LHCN-M2 (cell line): ENCODE data around the gene SRF. TPM values are rescaled to one million over a fixed set of nuclear protein-coding genes. Genes with fewer than 3 reads are reported as not detected.
A peak's percentile ranks its signal among the peaks of the same experiment; 100 is the strongest.
"Not testable (repeated sequence)": the region's sequence is repeated elsewhere in the genome, so short reads cannot be mapped to it uniquely, and the experiment has no call there.

Experiments
- DNase-seq: peaks from one replicate; pipeline ENCODE4 v3.0.0-alpha.2; 2012; ENCODE audit warnings: low read depth
- polyA plus RNA-seq: library from polyadenylated mRNA; unstranded; fragments of >200 nt; gene quantifications from one replicate; pipeline ENCODE4 v1.2.1, GENCODE V29; 2012; ENCODE audit warnings: missing spikeins
- total RNA-seq: library from RNA; depleted of rRNA; stranded (reverse); fragments of >200 nt; gene quantifications from 2 replicates; pipeline ENCODE4 v1.2.3, GENCODE V29; 2014; rRNA removed

The SRF gene
- 29.5 and 36.5 TPM in 2 replicates for total RNA-seq
- polyA plus RNA-seq: 27.1 TPM

DNA sequence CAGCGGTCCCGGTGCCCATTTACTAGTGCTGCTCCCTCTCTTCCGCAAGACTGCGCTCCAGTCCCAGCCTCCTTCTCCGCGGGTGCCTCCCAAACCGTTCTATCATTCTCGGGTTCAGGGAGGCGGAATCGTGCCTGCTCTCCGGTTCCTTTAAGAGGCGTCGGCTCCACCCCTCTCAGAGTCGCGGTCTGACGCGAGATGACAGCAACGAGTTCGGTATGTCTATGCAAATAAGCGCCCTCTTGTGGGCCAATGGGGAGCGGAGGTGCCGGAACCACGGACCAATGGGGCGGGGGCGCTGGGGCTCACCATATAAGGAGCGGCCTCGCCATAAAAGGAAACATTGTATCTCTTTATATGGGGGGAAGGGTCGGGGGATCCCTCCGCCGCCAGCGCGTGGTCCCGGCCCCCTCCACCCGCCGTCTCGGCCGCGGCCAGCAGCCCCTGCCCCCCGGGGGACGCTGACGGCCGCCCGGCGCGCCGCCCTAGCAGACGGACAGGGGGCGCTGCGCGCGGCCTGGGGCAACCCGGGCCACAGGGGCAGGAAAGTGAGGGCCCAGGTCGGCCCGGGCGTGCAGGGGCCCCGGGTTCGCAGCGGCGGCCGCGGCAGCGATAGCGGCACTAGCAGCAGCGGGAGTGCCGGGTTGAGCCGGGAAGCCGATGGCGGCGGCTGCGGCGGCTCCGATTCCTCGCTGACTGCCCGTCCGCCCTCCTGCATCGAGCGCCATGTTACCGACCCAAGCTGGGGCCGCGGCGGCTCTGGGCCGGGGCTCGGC lies at the start of gene SRF:
Gene SRF (plus strand): TSS at position 339 of the 776 bp plus-strand sequence. CDS start 388 bp downstream, at position 727.
- DNase-seq: peak; percentile 99

- DNase-seq: no peak
Measured at GRCh38 chr6:43122146-43122545, 48.9 kb upstream of the SRF start.

DNA sequence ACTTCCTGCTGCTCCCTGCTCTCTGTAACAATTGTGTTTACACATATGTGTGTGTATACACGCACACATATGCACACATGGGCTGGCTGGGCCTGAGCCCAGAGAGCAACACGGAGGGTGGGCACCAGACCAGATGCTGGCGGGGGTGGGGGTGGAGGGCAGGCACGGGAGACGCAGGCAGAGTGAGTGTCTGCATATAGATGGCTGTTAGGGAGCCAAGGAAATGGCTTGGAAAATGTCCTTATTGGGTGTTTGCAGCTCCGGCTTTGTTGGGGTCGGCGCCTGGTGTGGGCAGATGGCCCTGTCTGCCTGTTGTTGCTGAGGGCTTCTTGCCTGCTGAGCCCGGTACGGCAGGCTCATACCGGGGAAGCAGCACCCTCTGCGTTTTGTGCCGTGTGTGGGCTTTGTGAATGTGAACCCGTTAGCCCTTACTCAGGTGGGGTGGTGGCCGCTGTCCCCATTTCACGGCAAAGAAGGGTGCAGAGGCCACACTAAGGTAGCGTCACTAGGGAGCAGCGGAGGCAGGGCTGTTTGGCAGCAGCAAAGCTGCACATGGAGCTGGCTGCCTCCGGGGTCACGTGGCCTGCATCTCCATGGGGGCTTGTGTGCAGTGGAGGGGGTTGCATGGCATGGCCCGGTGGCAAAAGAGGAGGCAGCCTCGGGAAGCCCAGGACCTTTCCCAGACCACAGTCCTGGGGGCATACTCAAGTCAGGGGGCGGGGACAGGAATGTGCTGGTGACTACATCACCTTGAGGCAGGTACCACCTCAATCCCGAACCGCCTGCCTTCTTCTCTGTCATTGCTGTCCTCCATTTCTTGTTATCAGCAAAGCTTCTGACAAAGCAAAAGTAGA lies 47.4 kb upstream of the SRF start:
- no peak for DNase-seq

DNA sequence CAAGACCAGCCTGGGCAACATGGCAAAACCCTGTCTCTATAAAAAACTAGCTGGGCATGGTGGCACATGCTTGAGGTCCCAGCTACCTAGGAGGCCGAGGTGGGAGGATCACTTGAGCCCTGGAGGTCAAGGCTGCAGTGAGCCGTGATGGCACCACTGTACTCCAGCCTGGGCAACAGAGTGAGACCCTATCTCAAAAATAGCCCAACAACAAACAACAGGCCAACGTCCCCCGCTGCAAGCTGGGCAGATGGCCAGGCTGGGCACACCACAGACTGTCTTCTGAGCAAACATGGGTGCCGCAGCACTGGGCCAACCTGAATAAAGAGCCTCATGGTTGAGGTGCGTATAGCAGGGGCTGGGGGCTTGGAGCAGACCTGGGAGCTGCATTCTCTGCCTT lies 46.6 kb upstream of the SRF start:
- DNase-seq: no peak

DNA sequence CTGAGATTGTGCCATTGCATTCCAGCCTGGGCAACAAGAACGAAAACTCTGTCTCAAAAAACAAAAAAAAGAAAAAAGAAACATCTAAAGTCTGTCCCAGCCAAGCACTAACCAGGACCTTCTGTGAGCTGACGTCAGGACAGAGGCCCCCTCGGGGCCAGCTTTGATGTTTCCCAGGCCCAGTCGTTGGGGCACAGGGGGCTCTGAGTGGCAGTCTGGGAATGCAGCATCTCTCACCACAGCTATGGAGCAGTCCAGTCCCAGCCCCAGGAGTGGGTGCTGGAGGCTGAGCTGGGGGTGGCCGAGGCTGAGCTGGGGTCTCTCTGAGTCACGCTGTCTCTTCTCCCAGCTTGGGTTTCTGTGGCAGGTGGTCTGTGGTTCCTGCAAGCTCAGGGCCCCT lies 46.0 kb upstream of the SRF start:
- DNase-seq: peak; percentile 37

GRCh38 chr6:43125555-43125954 lies 45.5 kb upstream of the SRF start:
- DNase-seq: no peak

DNA sequence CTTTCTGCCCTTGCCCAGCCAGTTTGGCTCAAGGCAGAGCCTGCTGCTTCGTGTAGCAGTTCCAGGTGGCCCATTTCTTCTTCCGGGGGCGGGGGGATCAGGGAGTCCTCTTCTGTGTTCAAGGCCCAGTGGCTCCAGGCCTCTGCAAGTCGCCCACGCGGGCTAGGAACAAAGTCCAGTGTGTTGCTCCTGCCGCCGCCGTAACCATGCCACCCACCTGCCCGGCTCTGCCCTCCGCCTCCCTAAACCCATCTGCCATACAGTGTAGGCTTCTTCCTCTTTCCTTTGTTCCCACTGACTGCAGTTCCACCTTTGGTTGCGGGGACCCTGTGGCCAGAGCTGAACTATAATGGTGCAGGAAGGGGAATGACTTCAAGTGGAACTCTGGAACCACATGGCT lies 43.9 kb upstream of the SRF start:
- DNase-seq: no peak

GRCh38 chr6:43127877-43128276 lies 43.2 kb upstream of the SRF start:
- no peak for DNase-seq

GRCh38 chr6:43128926-43129325 lies 42.1 kb upstream of the SRF start:
- DNase-seq: no peak

DNA sequence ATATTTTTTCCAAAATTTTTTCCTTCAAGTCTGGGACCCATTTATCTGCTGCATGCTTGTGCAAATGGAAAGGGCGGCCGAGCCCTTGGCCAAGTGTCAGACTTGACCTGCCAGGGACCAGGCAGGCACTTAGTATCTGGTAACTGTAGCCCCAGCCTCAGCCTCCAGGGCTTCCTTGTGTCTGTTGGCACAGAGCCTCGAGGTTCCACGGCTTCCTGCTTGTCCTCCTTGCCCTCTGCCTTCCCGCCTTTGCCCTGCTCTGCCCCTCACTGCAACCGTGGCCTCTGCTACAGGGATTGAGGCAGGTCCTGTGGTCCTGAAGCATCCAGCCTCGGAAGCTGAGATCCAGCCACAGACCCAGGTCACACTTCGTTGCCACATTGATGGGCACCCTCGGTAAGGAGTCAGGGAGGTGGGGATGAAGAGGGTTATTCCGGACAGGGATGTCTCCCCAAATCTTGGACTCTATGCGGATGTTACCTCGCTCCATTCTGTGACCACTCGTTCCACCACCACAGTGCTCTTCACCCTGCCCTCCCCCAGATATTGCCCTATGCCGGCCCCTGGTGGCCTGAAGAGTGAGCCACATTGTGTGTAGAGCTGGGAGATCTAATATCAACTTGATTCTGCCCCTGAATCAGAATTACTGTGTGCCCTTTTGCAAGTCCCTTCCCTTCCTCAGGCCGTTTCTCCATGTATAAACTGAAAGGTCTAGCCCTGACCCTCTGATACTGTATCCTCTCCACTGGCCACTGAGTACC lies 41.5 kb upstream of the SRF start:
- DNase-seq: peak; percentile 47

GRCh38 chr6:43130429-43130828 lies 40.6 kb upstream of the SRF start:
- DNase-seq: no peak

GRCh38 chr6:43131379-43131778 lies 39.7 kb upstream of the SRF start:
- DNase-seq: not testable (repeated sequence)

GRCh38 chr6:43138267-43138666 lies 32.8 kb upstream of the SRF start:
- DNase-seq: no peak

- DNase-seq: not testable (repeated sequence)
Measured at GRCh38 chr6:43139973-43140372, 31.1 kb upstream of the SRF start.

DNA sequence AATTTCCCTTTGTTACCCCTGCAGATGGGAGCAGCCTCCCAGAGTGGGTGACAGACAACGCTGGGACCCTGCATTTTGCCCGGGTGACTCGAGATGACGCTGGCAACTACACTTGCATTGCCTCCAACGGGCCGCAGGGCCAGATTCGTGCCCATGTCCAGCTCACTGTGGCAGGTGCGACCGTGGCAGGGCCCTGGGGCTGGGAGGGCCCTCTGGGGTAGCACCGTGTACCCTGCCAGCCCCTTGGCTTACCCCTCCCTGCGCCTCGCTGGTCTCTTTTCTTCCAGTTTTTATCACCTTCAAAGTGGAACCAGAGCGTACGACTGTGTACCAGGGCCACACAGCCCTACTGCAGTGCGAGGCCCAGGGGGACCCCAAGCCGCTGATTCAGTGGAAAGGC lies 29.4 kb upstream of the SRF start:
- no peak for DNase-seq

DNA sequence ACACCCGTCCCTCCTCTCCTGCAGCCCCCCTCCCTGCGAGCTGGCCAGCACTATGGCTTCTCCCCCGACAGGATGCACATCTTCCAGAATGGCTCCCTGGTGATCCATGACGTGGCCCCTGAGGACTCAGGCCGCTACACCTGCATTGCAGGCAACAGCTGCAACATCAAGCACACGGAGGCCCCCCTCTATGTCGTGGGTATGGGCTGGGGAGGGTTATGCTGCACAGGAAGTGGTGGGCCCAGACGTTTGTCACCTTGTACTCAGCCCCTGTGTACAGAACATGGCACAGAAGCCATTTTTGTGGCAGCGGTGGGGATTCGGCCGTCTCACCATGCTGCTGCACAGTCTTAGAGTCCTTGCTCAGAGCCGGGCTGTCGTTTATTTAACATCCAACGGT lies 29.0 kb upstream of the SRF start:
- no peak for DNase-seq

GRCh38 chr6:43143235-43144128 lies 27.6 kb upstream of the SRF start:
- peak; percentile 80 for DNase-seq

- no peak for DNase-seq
Measured at GRCh38 chr6:43144879-43145278, 26.2 kb upstream of the SRF start.

DNA sequence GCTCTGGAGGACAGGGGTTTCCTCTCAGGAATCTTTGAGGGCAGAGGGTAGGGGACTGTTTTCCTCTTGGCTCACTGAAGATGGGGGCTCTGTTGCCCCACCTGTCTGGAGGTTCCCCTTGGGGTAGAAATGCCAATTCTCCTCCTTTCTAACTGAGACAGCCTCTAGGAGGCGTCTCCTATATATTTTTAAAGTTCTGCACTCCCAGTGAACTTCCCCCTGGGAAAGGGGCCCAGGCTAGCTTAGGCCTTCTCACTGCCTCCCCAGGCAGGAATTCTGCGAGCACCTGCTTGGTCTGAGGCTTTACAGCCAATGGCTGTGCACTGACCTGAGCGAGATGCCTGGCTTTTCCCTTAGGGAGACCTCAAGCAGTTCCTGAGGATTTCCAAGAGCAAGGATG lies 24.8 kb upstream of the SRF start:
- DNase-seq: no peak

DNA sequence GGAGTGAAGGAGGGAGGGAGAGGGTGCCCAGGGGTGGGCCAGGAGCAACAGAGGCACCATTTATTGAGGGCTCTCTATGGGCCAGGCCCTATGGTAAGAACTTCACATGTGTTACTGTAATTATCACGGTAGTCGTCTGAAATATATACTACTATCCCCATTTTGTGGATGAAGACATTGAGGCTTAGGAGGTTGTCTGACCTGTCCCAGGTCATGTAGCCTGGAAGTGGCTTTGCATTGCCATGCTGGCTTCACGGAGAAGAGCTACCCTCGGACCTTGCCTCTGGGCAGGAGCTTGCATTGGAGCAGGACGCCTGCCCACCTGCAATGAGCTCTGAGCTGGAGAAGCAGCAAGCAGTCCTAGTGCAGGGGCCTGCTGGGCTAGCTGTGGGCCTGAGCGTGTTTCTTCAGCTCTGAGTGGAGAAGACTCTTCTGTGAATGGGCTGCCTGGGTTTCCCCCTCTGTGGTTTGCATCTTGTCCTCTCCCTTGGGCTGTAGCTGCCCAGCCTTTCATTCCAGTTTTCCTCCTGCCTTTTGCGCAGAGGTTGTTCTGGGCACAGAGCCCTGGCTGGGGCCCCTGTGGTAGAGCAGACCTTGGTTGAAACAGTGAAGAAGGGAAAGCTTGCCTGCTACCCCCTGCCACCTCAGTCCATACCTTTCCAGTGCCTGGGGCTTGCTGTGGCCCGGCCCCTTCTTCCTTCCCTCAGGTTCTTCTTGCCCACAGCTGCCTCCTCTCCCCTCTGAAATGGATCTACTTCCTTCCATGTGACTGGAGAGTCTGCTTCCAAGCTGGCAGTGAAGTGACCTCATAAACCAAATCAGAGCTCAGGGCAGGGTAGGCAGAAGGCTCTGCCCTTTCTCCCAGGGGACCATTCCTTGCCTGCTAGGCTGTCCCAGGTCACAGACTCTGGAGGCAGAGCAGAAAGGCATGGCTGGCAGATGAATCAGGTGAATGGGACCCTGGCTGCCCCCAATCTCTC lies 24.1 kb upstream of the SRF start:
- DNase-seq: no peak
